GM12875 (cell line): ENCODE results near the gene SNX21.
A peak's percentile ranks its signal among the peaks of the same experiment; 100 is the strongest.
"Not testable (repeated sequence)": the region's sequence is repeated elsewhere in the genome, so short reads cannot be mapped to it uniquely, and the experiment has no call there.

Source experiments
- H3K4me3 ChIP-seq: one replicate; pipeline ENCODE4 v1.5.1; 2011; ENCODE audit warnings: low read depth, low read length, control low read depth
- TF ChIP-seq, protein P1 (sequence below): IDR thresholded peaks from 2 replicates; pipeline ENCODE4 v1.5.1; 2011; ENCODE audit warnings: low read depth, mild to moderate bottlenecking, control low read depth, inconsistent platforms, low read length, moderate library complexity, borderline replicate concordance; ENCODE audit not compliant: insufficient read depth

SNX21 gene

DNA sequence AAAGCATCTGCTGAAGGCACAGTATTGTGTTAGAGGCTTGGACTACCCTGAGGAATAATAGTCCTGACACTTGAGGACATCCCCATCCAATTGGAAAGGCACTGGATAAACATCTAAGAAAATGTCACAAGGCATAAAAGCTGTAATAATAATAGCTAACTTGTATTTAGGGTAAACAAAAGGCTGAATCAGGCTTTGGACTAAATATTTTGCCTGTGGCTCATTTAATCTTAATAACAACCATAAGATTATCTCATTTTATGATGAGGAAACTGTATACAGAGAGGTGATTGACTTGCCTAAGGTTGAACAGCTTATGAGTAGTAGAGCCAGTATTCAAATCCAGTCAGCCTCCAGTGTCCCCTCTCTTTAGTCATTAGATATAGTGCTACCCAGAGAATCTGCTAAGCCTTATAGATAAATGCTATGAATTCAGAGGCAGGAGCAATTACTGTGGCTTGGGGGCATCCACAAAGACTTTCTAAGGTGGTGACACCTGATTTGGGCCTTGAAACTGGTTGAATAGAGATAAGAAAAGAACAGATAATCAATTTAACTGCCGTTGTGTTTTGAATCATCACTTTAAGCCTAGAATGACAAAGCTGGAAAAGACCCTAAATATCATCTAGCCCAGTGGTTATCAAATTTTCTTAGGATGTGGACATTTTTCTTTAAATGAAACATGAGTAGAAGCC lies 40.0 kb downstream of the SNX21 start:
- TF ChIP-seq, protein P1, sequence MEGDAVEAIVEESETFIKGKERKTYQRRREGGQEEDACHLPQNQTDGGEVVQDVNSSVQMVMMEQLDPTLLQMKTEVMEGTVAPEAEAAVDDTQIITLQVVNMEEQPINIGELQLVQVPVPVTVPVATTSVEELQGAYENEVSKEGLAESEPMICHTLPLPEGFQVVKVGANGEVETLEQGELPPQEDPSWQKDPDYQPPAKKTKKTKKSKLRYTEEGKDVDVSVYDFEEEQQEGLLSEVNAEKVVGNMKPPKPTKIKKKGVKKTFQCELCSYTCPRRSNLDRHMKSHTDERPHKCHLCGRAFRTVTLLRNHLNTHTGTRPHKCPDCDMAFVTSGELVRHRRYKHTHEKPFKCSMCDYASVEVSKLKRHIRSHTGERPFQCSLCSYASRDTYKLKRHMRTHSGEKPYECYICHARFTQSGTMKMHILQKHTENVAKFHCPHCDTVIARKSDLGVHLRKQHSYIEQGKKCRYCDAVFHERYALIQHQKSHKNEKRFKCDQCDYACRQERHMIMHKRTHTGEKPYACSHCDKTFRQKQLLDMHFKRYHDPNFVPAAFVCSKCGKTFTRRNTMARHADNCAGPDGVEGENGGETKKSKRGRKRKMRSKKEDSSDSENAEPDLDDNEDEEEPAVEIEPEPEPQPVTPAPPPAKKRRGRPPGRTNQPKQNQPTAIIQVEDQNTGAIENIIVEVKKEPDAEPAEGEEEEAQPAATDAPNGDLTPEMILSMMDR: no peak
- H3K4me3 ChIP-seq: no peak overlapping the region

DNA sequence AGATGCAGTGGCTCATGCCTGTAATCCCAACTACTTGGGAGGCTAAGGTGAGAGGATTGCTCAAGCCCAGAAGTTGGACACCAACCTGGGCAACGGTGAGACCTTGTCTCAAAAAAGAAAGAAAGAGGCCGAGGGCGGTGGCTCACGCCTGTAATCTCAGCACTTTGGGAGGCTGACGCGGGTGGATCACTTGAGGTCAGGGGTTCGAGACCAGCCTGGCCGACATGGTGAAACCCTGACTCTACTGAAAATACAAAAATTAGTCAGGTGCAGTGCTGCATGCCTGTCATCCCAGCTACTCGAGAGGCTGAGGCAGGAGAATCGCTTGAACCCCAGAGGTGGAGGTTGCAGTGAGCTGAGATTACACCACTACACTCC lies 40.5 kb downstream of the SNX21 start:
- H3K4me3 ChIP-seq: not testable (repeated sequence)

DNA sequence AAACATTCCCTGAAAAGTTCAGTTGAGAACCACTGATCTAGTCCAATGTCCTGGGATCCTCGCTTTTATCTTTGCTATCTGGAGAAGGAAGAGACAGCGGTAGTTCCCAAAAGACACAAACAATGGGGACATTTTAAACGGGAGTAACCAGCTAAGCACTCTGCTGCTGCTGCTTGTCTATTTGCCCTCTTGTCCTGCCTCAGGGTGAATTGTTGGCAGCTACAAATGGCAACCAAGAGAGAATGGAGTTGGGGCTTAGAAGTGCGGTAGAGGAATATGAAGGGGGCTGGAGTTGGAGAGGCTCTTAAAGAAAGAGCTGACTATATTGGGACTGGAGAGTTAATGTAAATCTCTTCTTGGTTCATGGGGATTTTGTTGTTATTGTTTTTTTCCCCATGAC lies 41.0 kb downstream of the SNX21 start:
- no peak overlapping the region for H3K4me3 ChIP-seq
- TF ChIP-seq, protein P1: no peak

DNA sequence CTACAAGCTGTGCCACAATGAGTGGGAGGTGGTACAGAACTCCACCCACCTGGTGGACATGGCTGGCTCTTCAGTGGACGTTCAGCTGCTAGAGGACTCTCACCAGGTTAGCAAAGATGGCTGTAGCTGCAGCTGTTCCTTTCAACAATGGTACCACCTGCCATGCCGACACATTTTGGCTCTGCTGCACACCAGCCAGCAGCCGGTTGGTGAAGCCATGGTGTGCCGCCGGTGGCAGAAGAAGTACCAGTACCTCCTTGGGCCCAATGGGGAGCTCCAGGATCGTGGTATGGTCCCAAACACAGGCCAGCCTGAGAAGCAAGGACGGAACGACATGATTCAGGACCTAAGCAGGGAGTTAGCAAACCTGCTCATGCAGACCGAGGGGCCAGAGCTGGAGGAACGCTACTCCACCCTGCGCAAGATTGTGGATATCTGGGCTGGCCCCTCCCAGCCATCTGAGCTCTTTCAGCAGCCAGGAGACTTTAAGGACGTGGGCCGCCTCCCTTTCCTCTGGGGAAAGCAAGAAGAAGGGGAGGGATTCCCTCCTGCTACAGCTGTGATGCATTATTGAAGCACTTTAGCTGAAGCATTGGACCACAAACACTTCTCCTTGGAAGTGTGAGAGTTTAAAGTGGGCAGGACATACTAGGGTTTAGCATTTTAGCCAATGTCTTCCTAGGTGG lies 44.6 kb downstream of the SNX21 start:
- H3K4me3 ChIP-seq: no peak overlapping the region
- TF ChIP-seq, protein P1: no peak

DNA sequence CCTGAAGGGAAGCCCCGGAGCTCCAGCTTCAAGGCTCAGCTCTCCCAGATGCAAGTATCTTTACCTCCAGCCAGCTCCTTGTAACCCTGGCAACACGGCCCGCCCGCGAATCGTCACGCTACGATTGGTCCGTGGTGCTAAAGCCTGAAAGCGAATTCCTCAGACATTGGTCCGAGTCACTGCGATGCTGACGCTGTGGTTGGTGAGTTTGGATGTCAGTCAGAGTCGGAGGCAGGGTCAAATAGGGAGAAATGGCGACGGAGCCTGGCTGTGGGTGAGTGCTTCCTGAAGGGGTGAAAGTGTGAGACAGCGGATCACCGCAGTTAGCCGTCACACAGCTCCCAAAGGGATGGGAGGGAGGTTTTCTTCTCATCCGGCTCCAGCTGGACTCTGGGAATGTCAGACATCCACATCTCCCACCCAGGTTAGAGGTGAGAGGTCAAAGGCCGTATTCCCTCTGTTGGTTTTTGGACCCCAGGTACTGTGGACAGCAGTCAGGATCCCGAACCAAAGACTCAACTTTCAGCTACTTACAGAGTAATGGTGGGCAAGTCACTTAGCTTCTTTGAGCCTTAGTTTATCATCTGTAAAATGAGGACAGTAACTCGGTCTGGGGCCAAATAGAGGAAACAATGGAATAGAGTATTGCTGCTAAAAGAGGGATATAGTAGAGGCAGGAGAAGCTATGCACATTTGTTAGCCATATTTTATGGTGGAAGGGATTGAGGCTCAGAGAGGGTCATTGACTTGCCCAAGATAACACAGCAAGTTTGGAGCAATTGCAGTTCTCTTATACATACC lies 47.6 kb downstream of the SNX21 start, which contains the start of gene ZSWIM1:
TSS of gene ZSWIM1 (plus strand) at position 240 of the 801 bp plus-strand sequence. CDS start 1,366 bp downstream, outside the sequence.
- peak within 1 kb of the TSS; percentile 62 for H3K4me3 ChIP-seq
- TF ChIP-seq, protein P1: no peak

DNA sequence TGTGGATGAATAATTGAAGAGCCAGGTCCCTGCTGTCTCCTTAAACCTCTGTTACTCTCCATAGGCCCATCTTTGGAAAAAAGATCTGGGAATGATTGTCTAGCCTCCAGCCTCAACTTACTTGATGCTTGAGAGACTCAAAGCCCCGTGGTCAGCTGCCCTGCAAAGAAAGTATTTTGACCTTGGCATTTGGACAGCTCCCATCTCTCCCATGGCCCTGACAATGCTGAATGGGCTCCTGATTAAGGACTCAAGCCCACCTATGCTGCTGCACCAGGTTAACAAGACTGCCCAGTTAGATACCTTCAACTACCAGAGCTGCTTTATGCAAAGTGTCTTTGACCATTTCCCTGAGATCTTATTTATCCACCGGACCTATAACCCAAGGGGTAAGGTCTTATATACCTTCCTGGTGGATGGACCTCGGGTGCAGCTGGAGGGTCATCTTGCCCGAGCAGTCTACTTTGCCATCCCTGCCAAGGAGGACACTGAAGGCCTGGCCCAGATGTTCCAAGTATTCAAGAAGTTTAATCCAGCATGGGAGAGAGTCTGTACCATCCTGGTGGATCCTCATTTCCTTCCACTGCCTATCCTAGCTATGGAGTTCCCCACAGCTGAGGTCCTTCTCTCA lies 49.0 kb downstream of the SNX21 start:
- TF ChIP-seq, protein P1: no peak
- no peak overlapping the region for H3K4me3 ChIP-seq

DNA sequence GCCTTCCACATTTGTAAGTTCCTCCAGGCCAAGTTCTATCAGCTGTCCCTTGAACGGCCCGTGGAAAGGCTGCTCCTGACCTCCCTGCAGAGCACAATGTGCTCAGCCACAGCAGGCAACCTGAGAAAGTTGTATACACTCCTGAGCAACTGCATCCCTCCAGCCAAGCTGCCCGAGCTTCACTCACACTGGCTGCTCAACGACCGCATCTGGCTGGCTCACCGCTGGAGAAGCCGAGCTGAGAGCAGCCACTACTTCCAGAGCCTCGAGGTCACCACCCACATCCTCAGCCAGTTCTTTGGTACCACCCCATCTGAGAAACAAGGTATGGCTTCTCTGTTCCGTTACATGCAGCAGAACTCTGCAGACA lies 49.5 kb downstream of the SNX21 start:
- TF ChIP-seq, protein P1: no peak
- H3K4me3 ChIP-seq: no peak overlapping the region
